ENCODE results near the gene GABRA5. TPM values are rescaled to one million over a fixed set of nuclear protein-coding genes. Genes with fewer than 3 reads are reported as not detected.

GABRA5 gene
- total and polyA plus RNA-seq, 2 experiments from 2014 or later, result 11.5 to 25.9 TPM

DNA sequence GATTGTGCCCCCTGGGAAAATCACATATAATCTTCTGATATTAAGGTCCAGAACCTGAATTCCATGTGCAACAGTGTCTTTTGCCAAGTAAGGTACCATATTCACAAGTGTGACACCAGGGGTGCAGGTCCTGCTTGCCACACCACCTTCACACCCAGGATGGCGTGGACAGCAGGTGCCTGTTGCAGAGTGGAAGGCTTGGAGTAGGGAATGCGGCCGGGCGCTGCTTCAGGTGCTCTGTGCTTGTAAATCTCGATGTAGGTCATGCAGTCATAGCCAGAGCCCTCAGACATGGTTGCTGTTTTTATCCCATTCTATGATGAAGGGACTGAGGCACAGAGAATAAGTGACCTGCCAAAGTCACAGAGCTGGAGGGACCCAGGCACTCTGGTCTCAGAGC is 69.6 kb downstream of the GABRA5 start:
- Histone ChIP-seq H3K27me3 (ENCODE audit: insufficient read depth) (no peaks in the 10 kb centered on the region), H3K27ac (ENCODE audit: low read depth) (no peak overlapping the region), H4K20me1 (replicated peaks; ENCODE audit: insufficient read depth) (no peaks in the 10 kb centered on the region), H3K36me3 (ENCODE audit: insufficient read depth) (no peaks in the 10 kb centered on the region), H3K9me2 (ENCODE audit: insufficient read depth) (peaks cover 4% of the 10 kb centered on the region), H3K4me3 (no peak overlapping the region), H2AFZ (no peak overlapping the region), H3K4me2 (no peak overlapping the region), H3F3A (replicated peaks; ENCODE audit: low read depth) (no peaks in the 10 kb centered on the region), H3K79me2 (replicated peaks; ENCODE audit: insufficient read depth) (no peaks in the 10 kb centered on the region), H3K4me1 (ENCODE audit: insufficient read depth) (no peaks in the 10 kb centered on the region)
- Mint-ChIP-seq H3K36me3 (ENCODE audit: low read depth) (peaks cover 2% of the 10 kb centered on the region; the same call in 2 of the 3 replicates), H3K4me3 (no peak overlapping the region), H3K27me3 (ENCODE audit: insufficient read depth, low read depth, poor library complexity) (peaks cover 3% of the 10 kb centered on the region), H3K9me3 (no peaks in the 10 kb centered on the region), H3K4me1 (no peaks in the 10 kb centered on the region), H3K27ac (no peak overlapping the region)
- ATAC-seq (no peak), DNase-seq (ENCODE audit: low spot score) (no peak)
- TF ChIP-seq, protein P1, sequence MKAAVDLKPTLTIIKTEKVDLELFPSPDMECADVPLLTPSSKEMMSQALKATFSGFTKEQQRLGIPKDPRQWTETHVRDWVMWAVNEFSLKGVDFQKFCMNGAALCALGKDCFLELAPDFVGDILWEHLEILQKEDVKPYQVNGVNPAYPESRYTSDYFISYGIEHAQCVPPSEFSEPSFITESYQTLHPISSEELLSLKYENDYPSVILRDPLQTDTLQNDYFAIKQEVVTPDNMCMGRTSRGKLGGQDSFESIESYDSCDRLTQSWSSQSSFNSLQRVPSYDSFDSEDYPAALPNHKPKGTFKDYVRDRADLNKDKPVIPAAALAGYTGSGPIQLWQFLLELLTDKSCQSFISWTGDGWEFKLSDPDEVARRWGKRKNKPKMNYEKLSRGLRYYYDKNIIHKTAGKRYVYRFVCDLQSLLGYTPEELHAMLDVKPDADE (IDR thresholded peaks at IDR 0.05), result no peak
- TF ChIP-seq ZNF331 (CRISPR knock-in tag; IDR thresholded peaks at IDR 0.05; ENCODE audit: low read depth) (no peak), NANOG (IDR thresholded peaks at IDR 0.05; ENCODE audit: borderline replicate concordance) (no peak), JUNB (IDR thresholded peaks at IDR 0.05; ENCODE audit: unreplicated experiment) (no peak), STAT1 (IDR thresholded peaks at IDR 0.05; ENCODE audit: unreplicated experiment) (no peak), ZNF114 (CRISPR knock-in tag; IDR thresholded peaks at IDR 0.05) (no peak)

- peaks cover 3% of the 10 kb centered on the region for H3K27me3 Mint-ChIP-seq (ENCODE audit: insufficient read depth, low read depth, poor library complexity)
- Histone ChIP-seq H3K4me3 (no peak overlapping the region), H3K4me2 (no peak overlapping the region), H3K27ac (ENCODE audit: low read depth) (no peak overlapping the region), H3K79me2 (replicated peaks; ENCODE audit: insufficient read depth) (no peaks in the 10 kb centered on the region), H3K4me1 (ENCODE audit: insufficient read depth) (no peaks in the 10 kb centered on the region), H3F3A (replicated peaks; ENCODE audit: low read depth) (no peaks in the 10 kb centered on the region), H3K9me2 (ENCODE audit: insufficient read depth) (no peaks in the 10 kb centered on the region), H2AFZ (no peak overlapping the region), H3K36me3 (ENCODE audit: insufficient read depth) (no peaks in the 10 kb centered on the region), H4K20me1 (replicated peaks; ENCODE audit: insufficient read depth) (no peaks in the 10 kb centered on the region), H3K27me3 (ENCODE audit: insufficient read depth) (no peaks in the 10 kb centered on the region)
- H3K27ac Mint-ChIP-seq, result no peak overlapping the region
- no peak overlapping the region for H3K4me3 Mint-ChIP-seq
- no peaks in the 10 kb centered on the region for H3K9me3 Mint-ChIP-seq
- no peaks in the 10 kb centered on the region for H3K4me1 Mint-ChIP-seq
- DNase-seq (ENCODE audit: low spot score) (no peak), ATAC-seq (no peak)
- H3K36me3 Mint-ChIP-seq (ENCODE audit: low read depth), result peaks cover 2% of the 10 kb centered on the region; the same call in 2 of the 3 replicates
- TF ChIP-seq POLR2AphosphoS5 (IDR thresholded peaks at IDR 0.05; ENCODE audit: low read depth), result no peak
- no peak for TF ChIP-seq JUNB (IDR thresholded peaks at IDR 0.05; ENCODE audit: unreplicated experiment)
- TF ChIP-seq STAT1 (IDR thresholded peaks at IDR 0.05; ENCODE audit: unreplicated experiment), result no peak
- TF ChIP-seq, protein P2, sequence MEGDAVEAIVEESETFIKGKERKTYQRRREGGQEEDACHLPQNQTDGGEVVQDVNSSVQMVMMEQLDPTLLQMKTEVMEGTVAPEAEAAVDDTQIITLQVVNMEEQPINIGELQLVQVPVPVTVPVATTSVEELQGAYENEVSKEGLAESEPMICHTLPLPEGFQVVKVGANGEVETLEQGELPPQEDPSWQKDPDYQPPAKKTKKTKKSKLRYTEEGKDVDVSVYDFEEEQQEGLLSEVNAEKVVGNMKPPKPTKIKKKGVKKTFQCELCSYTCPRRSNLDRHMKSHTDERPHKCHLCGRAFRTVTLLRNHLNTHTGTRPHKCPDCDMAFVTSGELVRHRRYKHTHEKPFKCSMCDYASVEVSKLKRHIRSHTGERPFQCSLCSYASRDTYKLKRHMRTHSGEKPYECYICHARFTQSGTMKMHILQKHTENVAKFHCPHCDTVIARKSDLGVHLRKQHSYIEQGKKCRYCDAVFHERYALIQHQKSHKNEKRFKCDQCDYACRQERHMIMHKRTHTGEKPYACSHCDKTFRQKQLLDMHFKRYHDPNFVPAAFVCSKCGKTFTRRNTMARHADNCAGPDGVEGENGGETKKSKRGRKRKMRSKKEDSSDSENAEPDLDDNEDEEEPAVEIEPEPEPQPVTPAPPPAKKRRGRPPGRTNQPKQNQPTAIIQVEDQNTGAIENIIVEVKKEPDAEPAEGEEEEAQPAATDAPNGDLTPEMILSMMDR (conservative IDR thresholded peaks at IDR 0.05; ENCODE audit: low read depth in 2 of 2), result no peak
- no peak for TF ChIP-seq EZH2 (IDR thresholded peaks at IDR 0.05; ENCODE audit: low read depth, unreplicated experiment)
- TF ChIP-seq EZH2phosphoT487 (IDR thresholded peaks at IDR 0.05; ENCODE audit: unreplicated experiment), result no peak
- no peak for TF ChIP-seq ZNF462 (CRISPR knock-in tag; IDR thresholded peaks at IDR 0.05)
- no peak for TF ChIP-seq ZNF114 (CRISPR knock-in tag; IDR thresholded peaks at IDR 0.05)
- TF ChIP-seq, protein P1 (IDR thresholded peaks at IDR 0.05), result no peak
- TF ChIP-seq NANOG (IDR thresholded peaks at IDR 0.05; ENCODE audit: borderline replicate concordance), result no peak
Observed at GRCh38 chr15:26937134-26937533, 70.3 kb downstream of the GABRA5 start.

Measured in GM23338 (cell line).